ENCODE results near the gene PACSIN2. TPM values are rescaled to one million over a fixed set of nuclear protein-coding genes. Genes with fewer than 3 reads are reported as not detected.
A peak's percentile ranks its signal among the peaks of the same experiment; 100 is the strongest.

Gene PACSIN2
- total and polyA plus RNA-seq, 7 donors: 44.2 to 126 (median 52.3) TPM

DNA sequence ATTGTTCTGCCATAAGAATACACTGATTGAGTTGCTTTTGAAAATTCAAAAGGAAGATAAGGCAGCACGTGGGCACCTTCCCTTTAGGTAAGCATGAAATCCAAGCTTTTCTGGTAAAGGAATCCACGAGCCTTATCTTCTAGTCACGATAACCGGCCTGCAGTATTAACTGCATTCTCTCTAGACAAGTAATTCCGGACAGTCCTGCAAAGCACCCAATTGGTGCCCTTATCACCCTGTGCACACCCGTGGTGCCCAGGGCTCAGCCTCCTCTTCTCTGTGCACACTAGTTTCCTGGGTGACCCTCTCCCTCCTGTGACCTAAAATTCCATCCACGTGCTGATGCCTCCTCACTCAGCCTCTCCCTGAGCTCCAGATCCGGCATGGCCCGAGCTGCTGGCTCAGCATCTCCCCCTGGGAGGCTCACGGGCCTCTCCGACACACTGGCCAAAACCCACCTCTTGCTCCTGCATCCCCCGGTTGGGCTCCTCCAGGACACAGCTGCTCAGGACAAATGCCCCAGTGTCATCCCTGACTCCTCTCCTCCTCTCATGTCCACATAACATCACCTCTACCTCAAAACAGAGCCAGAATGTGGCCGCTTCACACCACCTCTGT lies 63.7 kb downstream of the PACSIN2 start:
- H3K4me1 ChIP-seq: peaks cover 0 to 73% (median 70%) of the 10 kb centered on the region in 4 donors
- no peak for DNase-seq
- H3K36me3 ChIP-seq: no peaks in the 10 kb centered on the region
- peak overlapping the region in 2 of 4 donors; percentile 26 to 58 for H3K27ac ChIP-seq
- TF ChIP-seq POLR2AphosphoS5 (IDR thresholded peaks at IDR 0.05): no peak
- no peak for TF ChIP-seq POLR2A (IDR thresholded peaks at IDR 0.05)
- WGBS, 2 donors: 86 to 88% methylated on average over 13 of the region's 13 CpGs
- intact Hi-C loops (cut with DNase I): no loop called here
- no peaks in the 10 kb centered on the region for H3K9me3 ChIP-seq
- H3K4me3 ChIP-seq: no peak overlapping the region
- H3K27me3 ChIP-seq: no peaks in the 10 kb centered on the region

DNA sequence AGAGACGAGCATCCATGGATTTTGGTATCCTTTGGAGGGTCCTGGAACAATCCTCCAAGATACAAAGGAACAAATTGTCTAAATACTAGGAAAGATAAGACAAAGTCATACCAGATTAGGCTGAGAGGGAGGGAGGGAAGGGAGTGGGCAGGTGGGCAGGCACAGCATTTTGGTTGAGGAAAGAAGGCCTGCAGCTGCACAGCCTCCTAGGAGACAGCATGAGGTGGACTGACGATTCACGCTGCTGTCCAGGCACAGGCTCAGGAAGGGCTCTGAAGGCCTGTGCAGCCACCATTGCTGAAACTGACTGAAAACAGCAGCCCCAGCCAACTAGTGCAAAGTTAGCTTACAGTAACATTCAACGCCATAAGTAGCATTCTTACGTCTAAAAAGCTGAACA lies 64.7 kb downstream of the PACSIN2 start:
- H3K9me3 ChIP-seq: no peaks in the 10 kb centered on the region
- H3K4me1 ChIP-seq: peaks cover 0 to 82% (median 77%) of the 10 kb centered on the region in 4 donors
- no peak overlapping the region for H3K4me3 ChIP-seq
- 79 to 92% methylated on average over 5 of the region's 5 CpGs for WGBS, 2 donors
- H3K27ac ChIP-seq: peak overlapping the region in 3 of 4 donors; percentile 7 to 58 (median 26)
- H3K27me3 ChIP-seq: no peaks in the 10 kb centered on the region
- DNase-seq: no peak
- no peaks in the 10 kb centered on the region for H3K36me3 ChIP-seq
- TF ChIP-seq EP300 (IDR thresholded peaks at IDR 0.05) (no peak), POLR2AphosphoS5 (IDR thresholded peaks at IDR 0.05) (no peak), POLR2A (IDR thresholded peaks at IDR 0.05) (no peak)
- TF ChIP-seq, protein P1, sequence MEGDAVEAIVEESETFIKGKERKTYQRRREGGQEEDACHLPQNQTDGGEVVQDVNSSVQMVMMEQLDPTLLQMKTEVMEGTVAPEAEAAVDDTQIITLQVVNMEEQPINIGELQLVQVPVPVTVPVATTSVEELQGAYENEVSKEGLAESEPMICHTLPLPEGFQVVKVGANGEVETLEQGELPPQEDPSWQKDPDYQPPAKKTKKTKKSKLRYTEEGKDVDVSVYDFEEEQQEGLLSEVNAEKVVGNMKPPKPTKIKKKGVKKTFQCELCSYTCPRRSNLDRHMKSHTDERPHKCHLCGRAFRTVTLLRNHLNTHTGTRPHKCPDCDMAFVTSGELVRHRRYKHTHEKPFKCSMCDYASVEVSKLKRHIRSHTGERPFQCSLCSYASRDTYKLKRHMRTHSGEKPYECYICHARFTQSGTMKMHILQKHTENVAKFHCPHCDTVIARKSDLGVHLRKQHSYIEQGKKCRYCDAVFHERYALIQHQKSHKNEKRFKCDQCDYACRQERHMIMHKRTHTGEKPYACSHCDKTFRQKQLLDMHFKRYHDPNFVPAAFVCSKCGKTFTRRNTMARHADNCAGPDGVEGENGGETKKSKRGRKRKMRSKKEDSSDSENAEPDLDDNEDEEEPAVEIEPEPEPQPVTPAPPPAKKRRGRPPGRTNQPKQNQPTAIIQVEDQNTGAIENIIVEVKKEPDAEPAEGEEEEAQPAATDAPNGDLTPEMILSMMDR (IDR thresholded peaks at IDR 0.05): no peak
- intact Hi-C loops (cut with DNase I): no loop called here

DNA sequence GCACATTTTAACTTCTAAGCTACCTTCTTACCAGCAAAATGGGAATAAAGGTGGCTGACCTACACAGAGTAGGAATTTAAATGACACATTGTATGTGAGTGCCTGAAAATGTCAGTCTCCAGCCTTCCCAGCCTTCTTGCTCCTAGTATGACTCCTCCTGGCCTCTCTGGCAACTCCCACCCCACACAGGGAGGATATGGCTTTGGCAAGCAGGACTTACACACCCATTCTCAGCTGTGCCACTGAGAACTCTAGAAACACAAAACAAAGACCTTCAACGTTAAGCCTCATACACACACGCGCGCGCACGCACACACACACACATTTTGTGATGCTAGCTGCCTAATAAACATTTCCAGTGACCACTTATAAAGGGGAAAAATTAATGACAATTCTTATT lies 65.8 kb downstream of the PACSIN2 start:
- TF ChIP-seq EP300 (IDR thresholded peaks at IDR 0.05) (no peak), POLR2AphosphoS5 (IDR thresholded peaks at IDR 0.05) (no peak), POLR2A (IDR thresholded peaks at IDR 0.05) (no peak)
- TF ChIP-seq, protein P1 (IDR thresholded peaks at IDR 0.05): no peak
- no peaks in the 10 kb centered on the region for H3K9me3 ChIP-seq
- peaks cover 0 to 87% (median 79%) of the 10 kb centered on the region in 4 donors for H3K4me1 ChIP-seq
- no peaks in the 10 kb centered on the region for H3K27me3 ChIP-seq
- 74 to 87% methylated on average over 6 of the region's 6 CpGs for WGBS, 2 donors
- intact Hi-C loops (cut with DNase I): no loop called here
- DNase-seq: no peak
- no peak overlapping the region for H3K4me3 ChIP-seq
- no peaks in the 10 kb centered on the region for H3K36me3 ChIP-seq
- H3K27ac ChIP-seq: peak overlapping the region in 3 of 4 donors; percentile 5 to 58 (median 20)

DNA sequence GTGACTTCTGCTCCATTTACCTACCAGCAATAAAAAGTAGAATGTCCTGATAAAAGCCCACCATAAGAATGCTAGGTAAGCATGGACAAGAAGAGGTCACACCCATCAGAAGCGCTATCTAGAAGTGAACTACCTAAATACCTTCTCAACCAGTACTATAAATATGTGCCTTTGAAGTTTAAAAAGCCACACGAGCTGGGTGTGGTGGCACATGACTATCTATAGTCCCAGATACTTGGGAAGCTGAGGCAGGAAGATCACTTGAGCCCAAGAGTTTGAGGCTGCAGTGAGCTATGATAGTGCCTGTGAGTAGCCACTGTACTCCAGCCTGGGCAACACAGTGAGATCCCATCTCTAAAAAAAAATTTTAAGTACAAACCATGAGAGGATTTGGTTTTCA lies 66.7 kb downstream of the PACSIN2 start:
- intact Hi-C loops (cut with DNase I): no loop called here
- DNase-seq: no peak
- Histone ChIP-seq H3K9me3 (no peaks in the 10 kb centered on the region), H3K4me1 (peaks cover 0 to 87% (median 76%) of the 10 kb centered on the region in 4 donors), H3K27me3 (no peaks in the 10 kb centered on the region), H3K27ac (peak overlapping the region in 1 of 4 donors; percentile 58), H3K36me3 (no peaks in the 10 kb centered on the region), H3K4me3 (no peak overlapping the region)
- TF ChIP-seq EP300 (IDR thresholded peaks at IDR 0.05) (no peak), POLR2A (IDR thresholded peaks at IDR 0.05) (no peak), POLR2AphosphoS5 (IDR thresholded peaks at IDR 0.05) (no peak)
- TF ChIP-seq, protein P1 (IDR thresholded peaks at IDR 0.05): no peak
- WGBS, 2 donors: 21 to 55% methylated on average over 2 of the region's 2 CpGs

DNA sequence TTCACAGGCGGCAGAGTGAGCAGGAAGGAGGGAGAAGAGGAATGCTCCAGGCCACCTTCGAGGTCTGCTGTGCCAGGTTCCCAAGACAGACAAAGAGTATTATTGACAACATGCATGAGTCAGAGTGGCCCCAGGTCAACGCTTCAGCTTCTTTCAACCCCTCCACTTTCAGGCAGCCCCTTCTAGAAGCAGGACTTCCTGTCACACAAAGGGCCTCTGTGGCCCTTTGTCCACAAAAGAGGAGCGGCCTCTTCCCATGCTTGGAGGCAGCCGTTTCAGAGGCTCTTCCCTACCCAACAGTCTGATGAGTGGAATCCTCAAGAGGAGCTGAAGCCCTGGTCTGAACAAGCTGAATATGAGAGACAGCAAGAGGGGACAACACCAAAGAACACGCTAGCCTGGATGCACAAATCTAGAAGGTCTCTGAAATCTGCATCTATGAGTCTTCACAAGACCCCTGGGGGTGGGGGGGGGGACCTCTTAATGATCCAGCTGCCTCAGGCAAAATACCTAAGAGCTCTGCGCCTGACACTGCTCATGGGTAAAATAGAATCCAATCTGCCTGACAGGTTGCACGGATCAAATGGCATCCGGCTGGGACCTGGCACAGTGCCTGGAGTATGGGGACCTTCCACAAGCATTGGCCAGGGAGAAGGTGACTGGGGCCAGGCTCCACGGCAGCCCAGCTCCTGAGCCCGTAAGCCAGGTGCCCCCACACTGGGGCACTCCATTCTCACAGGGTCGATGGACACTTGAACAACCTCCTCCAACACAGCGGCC lies 67.5 kb downstream of the PACSIN2 start:
- H3K4me1 ChIP-seq: peaks cover 0 to 89% (median 71%) of the 10 kb centered on the region in 4 donors
- H3K4me3 ChIP-seq: no peak overlapping the region
- 61 to 65% methylated on average over 13 of the region's 13 CpGs for WGBS, 2 donors
- DNase-seq: no peak
- intact Hi-C loops (cut with DNase I): no loop called here
- TF ChIP-seq EP300 (IDR thresholded peaks at IDR 0.05) (no peak), POLR2AphosphoS5 (IDR thresholded peaks at IDR 0.05) (no peak)
- TF ChIP-seq, protein P1 (IDR thresholded peaks at IDR 0.05): no peak
- H3K27ac ChIP-seq: peak overlapping the region; percentile 5 to 58 (median 17)
- no peaks in the 10 kb centered on the region for H3K27me3 ChIP-seq
- H3K36me3 ChIP-seq: no peaks in the 10 kb centered on the region
- no peaks in the 10 kb centered on the region for H3K9me3 ChIP-seq

Data from sigmoid colon (tissue), 7 donors.